ENCODE results near the gene CFDP1.
A peak's percentile ranks its signal among the peaks of the same experiment; 100 is the strongest.

Gene CFDP1

DNA sequence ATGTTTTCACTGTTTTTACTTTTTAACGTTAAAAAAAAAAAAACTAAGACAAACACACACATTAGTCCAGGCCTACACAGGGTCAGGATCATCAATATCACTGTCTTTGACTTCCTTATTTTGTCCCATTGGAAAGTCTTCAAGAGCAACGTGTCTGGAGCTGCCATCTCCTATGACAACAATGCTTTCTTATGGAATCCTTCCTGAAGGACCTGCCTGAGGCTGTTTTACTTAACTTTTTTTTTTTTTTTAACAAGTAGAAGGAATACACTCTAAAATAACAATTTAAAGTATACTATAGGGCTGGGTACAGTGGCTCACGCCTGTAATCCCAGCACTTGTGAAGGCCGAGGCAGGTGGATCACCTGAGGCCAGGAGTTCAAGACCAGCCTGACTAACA is 110.1 kb downstream of the CFDP1 start:
- peak; percentile 86 for DNase-seq (ENCODE audit: low read depth)
- H3K4me3 ChIP-seq (ENCODE audit: low read length): no peak overlapping the region
- TF ChIP-seq, protein P1, sequence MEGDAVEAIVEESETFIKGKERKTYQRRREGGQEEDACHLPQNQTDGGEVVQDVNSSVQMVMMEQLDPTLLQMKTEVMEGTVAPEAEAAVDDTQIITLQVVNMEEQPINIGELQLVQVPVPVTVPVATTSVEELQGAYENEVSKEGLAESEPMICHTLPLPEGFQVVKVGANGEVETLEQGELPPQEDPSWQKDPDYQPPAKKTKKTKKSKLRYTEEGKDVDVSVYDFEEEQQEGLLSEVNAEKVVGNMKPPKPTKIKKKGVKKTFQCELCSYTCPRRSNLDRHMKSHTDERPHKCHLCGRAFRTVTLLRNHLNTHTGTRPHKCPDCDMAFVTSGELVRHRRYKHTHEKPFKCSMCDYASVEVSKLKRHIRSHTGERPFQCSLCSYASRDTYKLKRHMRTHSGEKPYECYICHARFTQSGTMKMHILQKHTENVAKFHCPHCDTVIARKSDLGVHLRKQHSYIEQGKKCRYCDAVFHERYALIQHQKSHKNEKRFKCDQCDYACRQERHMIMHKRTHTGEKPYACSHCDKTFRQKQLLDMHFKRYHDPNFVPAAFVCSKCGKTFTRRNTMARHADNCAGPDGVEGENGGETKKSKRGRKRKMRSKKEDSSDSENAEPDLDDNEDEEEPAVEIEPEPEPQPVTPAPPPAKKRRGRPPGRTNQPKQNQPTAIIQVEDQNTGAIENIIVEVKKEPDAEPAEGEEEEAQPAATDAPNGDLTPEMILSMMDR (IDR thresholded peaks at IDR 0.05; ENCODE audit: insufficient read depth, low read depth, low read length, missing control alignments): no peak

DNA sequence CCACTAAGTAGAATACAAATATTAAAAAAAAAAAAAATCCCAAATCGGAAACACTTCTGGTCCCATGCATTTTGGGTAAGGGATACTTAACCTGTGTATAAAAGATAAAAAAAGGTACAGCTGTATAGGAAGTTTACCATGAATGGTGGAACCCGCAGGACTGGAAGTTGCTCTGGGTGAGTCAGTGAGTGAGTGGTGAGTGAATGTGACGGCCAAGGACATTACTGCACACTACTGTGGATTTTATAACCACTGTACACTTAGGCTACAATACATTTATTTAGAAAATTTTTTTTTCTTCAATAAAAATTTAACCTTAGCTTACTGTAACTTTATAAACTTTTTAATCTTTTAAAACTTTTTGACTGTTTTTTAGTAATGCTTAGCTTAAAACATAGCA is 110.6 kb downstream of the CFDP1 start:
- H3K4me3 ChIP-seq (ENCODE audit: low read length): no peak overlapping the region
- TF ChIP-seq, protein P1 (IDR thresholded peaks at IDR 0.05; ENCODE audit: insufficient read depth, low read depth, low read length, missing control alignments): no peak
- peak; percentile 76 for DNase-seq (ENCODE audit: low read depth)

DNA sequence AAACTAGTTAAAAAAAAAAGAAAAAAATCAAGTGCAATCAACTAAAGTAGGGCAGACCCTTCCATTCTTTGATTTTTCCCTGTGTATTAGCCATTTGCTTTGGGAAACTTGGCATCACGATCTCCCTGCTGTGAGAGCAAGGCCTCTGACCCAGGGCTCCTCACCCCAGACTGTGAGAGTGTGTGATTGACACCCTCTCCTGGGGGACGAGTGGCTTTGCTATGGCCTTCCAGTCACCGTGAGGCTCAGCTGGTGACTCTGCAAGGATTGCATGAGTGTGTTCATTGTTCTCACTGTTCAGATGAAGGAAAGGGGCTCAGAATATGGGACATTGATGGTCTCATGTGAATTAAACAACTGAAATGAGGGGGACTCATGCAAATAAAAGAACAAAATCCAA is 112.9 kb downstream of the CFDP1 start:
- H3K4me3 ChIP-seq (ENCODE audit: low read length): no peak overlapping the region
- DNase-seq (ENCODE audit: low read depth): no peak
- TF ChIP-seq, protein P1 (IDR thresholded peaks at IDR 0.05; ENCODE audit: insufficient read depth, low read depth, low read length, missing control alignments): no peak

DNA sequence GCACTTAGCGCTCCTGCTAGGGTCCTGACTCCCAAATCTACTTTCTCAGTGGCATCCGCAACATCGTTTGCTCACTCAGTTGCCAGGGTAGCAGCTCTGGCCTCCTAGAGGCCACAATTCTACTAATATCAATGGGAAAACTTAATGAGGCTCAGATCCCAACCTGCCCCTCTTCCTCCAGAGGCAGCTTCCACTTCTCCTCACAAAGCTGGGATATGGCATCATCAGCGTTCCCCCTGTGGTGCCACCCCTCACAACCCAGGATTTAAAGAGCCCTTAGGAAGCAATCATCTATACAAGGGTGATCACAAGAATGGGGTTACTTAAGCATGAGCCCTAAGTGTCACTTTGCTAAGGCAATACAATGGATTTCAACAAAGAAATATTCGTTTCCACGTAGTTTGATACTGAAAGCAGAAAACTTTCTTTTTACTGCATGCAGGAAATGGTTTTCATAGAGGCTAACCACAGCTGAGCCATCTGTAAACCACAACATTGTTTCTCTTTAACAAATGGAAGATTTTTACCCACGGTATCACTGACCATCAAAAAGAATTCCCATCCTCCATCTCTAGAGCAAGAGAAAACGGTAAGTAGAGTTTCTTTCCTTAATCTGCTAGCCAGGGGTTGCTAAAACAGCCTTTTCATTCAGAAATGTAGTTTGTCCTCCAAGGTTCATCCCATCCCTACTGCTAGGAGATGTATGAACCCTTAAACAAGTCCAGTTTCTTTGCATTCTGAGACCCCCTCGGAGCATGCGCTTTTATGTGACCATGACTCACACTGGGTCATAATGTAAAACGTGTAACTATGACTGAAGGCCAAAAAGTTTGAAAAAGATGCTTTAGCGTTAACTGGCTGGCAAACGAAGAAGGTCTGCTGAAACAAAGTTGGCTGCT is 113.5 kb downstream of the CFDP1 start:
- TF ChIP-seq, protein P1 (IDR thresholded peaks at IDR 0.05; ENCODE audit: insufficient read depth, low read depth, low read length, missing control alignments): no peak
- peak; percentile 27 for DNase-seq (ENCODE audit: low read depth)
- no peak overlapping the region for H3K4me3 ChIP-seq (ENCODE audit: low read length)

DNA sequence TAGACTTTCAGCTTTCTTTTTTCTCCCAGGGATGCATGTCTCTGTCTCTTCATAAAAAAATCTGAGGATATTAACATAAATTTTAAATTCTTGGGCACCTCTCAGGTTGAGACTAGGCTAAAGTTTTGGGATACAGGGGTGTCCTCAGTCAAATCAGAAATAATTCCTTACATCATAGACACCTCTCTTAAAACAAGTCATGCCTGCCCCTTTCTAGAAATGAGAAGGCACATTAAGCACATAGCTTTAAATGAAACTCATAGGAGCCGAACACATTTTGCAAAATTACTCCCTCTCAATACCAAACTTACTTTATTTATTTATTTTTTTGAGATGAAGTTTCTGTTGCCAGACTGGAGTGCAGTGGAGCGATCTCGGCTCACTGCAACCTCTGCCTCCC is 114.6 kb downstream of the CFDP1 start:
- DNase-seq (ENCODE audit: low read depth): no peak

DNA sequence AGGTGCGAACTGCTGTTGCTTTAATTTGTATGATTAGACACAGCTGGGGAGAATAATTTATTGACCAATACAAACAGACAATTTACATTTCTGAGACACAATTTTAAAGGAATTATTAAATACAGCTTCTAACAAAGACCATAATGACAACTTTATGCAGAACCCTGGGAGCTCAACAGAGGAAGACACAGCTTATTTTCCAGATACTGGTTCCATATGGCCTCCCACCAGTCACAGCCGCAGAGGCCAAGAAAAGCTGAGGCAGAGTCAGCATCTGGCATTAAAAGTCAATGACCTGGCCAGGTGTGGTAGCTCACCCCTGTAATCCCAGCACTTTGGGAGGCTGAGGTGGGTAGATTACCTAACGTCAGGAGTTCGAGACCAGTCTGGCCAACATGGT is 115.8 kb downstream of the CFDP1 start:
- H3K4me3 ChIP-seq (ENCODE audit: low read length): no peak overlapping the region
- no peak for DNase-seq (ENCODE audit: low read depth)
- TF ChIP-seq, protein P1 (IDR thresholded peaks at IDR 0.05; ENCODE audit: insufficient read depth, low read depth, low read length, missing control alignments): no peak

More for the DNA sequence above, 114.6 kb downstream of the CFDP1 start:
- TF ChIP-seq, protein P1 (IDR thresholded peaks at IDR 0.05; ENCODE audit: insufficient read depth, low read depth, low read length, missing control alignments): no peak
- no peak overlapping the region for H3K4me3 ChIP-seq (ENCODE audit: low read length)

DNA sequence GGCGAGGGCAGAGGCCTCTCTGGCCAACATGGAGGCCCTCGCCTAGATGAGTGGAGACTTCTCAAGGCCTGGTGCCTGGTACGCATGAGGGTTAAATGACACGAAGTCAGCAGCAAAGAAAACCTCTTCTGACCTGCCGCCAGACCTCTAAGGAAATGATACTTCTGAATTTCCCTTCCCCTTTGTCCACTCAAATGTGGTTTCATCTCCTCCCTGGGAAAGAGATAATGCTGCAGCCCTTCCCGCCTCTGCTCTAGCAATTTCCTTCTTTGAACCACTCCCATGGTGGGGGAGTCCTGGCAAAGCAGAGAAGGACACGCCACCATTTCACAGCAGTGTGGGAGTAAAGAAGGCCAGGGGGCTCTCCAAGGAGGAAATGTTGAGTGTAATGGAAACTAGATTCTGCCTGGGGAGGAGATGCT is 116.2 kb downstream of the CFDP1 start:
- no peak for DNase-seq (ENCODE audit: low read depth)
- TF ChIP-seq, protein P1 (IDR thresholded peaks at IDR 0.05; ENCODE audit: insufficient read depth, low read depth, low read length, missing control alignments): no peak
- H3K4me3 ChIP-seq (ENCODE audit: low read length): no peak overlapping the region

Measured in epithelial cell of esophagus (primary cell).